ENCODE measurements around the gene KAZN.

Gene KAZN

GRCh38 chr1:14872762-14873161, 274.3 kb downstream of the KAZN start:
- DNase-seq = no peak

- DNase-seq = no peak
These were observed 275.2 kb downstream of the KAZN start for GRCh38 chr1:14873677-14874076.

GRCh38 chr1:14875524-14876509, 277.3 kb downstream of the KAZN start:
- no peak for DNase-seq

- DNase-seq = no peak
These were observed 278.3 kb downstream of the KAZN start for GRCh38 chr1:14876747-14877146.

GRCh38 chr1:14877224-14877623, 278.7 kb downstream of the KAZN start:
- DNase-seq = no peak

- no peak for DNase-seq
These were observed 279.6 kb downstream of the KAZN start for GRCh38 chr1:14878124-14878523.

GRCh38 chr1:14878951-14879350, 280.5 kb downstream of the KAZN start:
- DNase-seq = no peak

- DNase-seq = no peak
These were observed 282.2 kb downstream of the KAZN start for GRCh38 chr1:14880456-14881316.

- DNase-seq = no peak
These were observed 283.5 kb downstream of the KAZN start for GRCh38 chr1:14881775-14882672.

GRCh38 chr1:14884614-14885175, 286.2 kb downstream of the KAZN start:
- no peak for DNase-seq

GRCh38 chr1:14887044-14887566, 288.6 kb downstream of the KAZN start:
- no peak for DNase-seq

- DNase-seq = no peak
These were observed 289.4 kb downstream of the KAZN start for GRCh38 chr1:14887764-14888350.

- no peak for DNase-seq
These were observed 289.9 kb downstream of the KAZN start for GRCh38 chr1:14888374-14888773.

GRCh38 chr1:14889825-14890440, 291.4 kb downstream of the KAZN start:
- no peak for DNase-seq

- no peak for DNase-seq
These were observed 293.5 kb downstream of the KAZN start for GRCh38 chr1:14891991-14892390.

GRCh38 chr1:14894811-14895560, 296.5 kb downstream of the KAZN start:
- DNase-seq = no peak

- DNase-seq = no peak
These were observed 297.2 kb downstream of the KAZN start for GRCh38 chr1:14895727-14896126.

- DNase-seq = no peak
These were observed 298.0 kb downstream of the KAZN start for GRCh38 chr1:14896381-14897079.

- DNase-seq = no peak
These were observed 298.6 kb downstream of the KAZN start for GRCh38 chr1:14897080-14897449.

GRCh38 chr1:14897547-14897946, 299.1 kb downstream of the KAZN start:
- no peak for DNase-seq
